ENCODE results near the gene SYTL1. TPM values are rescaled to one million over a fixed set of nuclear protein-coding genes. Genes with fewer than 3 reads are reported as not detected.
"Not testable (repeated sequence)": the region's sequence is repeated elsewhere in the genome, so short reads cannot be mapped to it uniquely, and the experiment has no call there.

SYTL1 gene
- total RNA-seq, 1 experiment from 2014 or later, result 44.0 TPM

- in situ Hi-C loops (cut with HindIII; ENCODE audit: low sequenced_read_pairs), result no loop called here
- DNase-seq (ENCODE audit: low spot score), result no peak
Measured at GRCh38 chr1:27377760-27378495, 36.1 kb downstream of the SYTL1 start.

DNA sequence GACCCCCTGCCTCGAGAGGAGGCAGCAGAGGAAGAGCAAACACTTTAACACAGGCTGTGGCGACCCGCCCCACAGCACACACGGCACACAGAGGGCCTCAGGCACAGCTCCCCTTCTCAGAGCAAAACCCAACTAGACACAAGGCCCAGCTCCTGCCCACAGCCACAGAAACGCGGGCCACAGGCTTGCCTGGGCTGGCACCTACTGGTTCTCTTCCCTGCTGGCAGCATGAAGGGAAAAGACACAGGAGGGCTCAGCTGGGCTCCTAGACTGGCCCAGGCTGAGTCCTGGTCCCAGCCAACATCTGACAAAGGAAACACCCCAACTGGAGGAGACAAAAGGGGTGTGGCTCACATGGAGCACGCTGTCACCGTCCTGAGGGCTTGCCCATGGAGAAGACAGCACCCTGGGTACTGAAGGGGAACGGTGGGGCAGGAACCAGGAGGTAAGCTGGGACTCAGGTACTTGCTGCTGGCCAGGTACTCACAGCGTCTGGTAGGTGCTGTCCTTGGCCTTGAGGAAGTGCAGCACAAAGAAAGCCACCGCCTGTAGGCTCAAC, 37.8 kb downstream of the SYTL1 start:
- in situ Hi-C loops (cut with HindIII; ENCODE audit: low sequenced_read_pairs), result no loop called here
- DNase-seq (ENCODE audit: low spot score), result no peak

GRCh38 chr1:27380224-27380623, 38.4 kb downstream of the SYTL1 start:
- DNase-seq (ENCODE audit: low spot score), result no peak
- in situ Hi-C loops (cut with HindIII; ENCODE audit: low sequenced_read_pairs), result no loop called here

DNA sequence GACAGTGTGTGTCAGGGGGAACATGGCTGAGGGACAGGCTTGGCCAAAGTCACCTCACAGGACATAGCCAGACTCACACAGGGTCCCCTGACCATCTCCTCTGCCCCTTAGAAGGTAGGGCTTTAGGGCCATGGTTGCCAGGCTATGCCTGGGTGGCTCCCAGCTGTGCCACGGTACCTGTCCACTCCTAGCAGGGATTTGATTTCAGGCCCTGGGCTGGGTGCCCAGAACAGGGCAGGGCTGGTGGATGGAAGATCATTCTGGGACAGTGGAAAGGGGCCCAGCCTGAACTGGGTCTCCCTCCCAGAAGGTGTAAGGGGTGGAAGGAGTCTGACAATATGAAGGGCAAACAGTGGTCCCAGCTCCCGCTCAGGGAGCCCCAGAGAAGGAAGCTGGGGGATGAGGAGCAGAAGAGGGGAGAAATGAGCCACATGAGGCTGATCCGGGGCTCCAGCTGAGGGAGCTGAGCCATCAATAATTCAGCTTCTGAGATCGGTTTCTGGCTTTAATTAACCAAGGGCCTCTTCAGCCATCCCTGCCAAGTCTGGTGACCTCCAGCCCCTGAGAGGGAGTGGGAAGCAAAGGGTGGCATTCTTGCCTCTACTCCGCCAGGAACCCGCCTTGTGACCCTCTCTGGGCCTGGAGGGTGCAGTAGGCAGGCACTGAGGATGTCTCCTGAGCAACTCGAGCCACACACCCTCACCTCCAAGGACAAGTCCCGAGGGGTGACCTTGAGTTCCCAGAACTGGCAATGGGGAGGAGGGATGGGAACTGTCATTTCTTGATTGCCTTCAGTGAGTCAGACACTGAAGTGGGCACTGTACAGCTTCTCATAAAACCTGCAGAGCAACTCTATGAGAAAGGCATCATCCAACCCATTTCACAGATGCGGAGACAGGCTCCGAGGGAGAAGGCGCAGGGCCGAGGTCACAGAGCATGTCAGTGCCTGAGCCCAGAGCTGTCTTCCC, 39.2 kb downstream of the SYTL1 start:
- in situ Hi-C loops (cut with HindIII; ENCODE audit: low sequenced_read_pairs), result no loop called here
- no peak for DNase-seq (ENCODE audit: low spot score)

DNA sequence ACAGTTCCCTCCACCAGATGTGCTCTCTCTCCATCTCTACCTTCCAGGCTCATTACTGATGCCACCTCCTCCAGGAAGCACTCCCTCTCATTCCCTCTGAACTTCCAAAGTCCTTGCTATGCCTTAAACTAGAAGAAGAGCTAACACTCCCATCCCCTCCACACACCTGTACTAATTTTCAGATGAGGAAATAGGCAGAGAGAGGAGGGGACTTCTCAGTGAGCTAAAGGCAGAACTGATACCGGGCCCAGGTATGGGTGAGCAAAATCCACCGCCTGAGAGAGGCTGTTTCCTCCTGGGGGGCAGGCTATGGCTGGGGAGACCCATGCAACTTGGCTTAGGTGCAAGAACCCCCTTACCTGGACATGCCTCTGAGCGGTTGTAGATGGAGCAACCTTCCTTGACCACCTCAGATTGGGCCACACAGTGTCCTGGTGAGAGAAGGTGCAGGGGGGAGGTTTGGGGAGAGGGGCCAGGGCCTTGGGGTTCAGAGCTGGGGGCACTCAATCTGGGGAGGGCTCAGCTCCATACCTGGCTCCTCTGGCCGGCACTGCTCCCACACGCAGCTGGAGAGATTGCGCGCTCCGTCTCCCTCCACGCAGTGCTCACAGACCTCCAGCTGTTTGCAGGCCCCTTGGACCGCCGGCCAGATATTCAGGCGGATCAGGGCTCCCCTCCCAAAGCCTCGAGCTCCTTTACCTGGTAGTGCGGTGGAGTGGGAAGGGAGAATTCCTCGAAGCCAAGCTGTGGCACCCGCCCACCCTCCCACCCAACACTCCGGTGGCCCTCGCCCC, 40.3 kb downstream of the SYTL1 start:
- in situ Hi-C loops (cut with HindIII; ENCODE audit: low sequenced_read_pairs), result no loop called here
- DNase-seq (ENCODE audit: low spot score), result no peak

DNA sequence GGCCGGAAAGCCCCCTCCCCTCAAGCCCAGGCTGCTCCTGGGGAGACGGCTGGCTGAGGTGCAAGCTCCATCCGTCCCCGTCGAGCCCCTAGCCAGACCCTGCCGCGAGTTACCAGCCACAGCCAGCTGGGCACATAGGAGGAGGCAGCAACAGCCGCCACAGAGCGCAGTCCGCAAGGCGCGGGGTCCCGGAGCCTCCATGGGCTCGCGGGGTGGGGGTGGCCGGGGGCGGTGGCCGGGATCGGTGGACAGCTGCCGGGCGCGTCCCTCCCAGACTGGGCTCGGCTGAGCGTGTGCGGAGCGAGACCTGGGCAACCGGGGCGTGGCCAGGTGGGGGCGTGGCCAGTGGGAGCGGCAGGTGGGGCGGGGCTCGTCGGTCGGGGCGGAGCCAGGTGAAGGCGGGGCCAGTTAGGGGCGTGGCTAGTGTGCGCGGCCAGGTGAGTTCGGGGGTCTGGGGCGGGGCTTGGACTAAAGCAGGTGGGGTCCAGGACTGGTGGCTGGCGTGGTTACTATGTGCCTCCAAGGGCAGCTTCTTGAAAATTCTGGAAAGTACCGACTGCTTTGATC, 41.3 kb downstream of the SYTL1 start, which contains the start of gene CD164L2:
CD164L2 (minus strand) TSS at position 295 of the 567 bp plus-strand sequence; CDS start at position 201, 94 bp downstream.
- DNase-seq (ENCODE audit: low spot score), result no peak
- in situ Hi-C loops (cut with HindIII; ENCODE audit: low sequenced_read_pairs), result no loop called here

DNA sequence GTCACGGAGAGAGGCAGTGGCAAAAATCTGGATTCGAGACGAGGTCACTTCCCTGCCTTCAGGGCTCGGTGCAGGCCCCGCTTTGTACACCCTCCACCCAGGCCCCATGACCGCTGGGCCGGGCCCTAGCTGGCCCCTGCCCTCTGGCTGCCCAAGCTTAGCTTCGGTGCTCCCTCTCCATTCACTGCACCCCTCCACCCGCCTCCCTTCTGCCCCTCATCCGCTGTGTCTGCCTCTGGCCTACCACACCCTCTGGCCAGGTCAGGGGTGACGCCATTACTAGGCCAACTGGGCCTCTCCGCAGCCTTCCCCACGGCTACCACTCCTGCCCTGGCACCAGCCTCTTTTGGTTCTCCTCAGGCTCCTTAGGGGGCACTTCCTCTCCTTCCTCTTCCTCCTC, 41.8 kb downstream of the SYTL1 start:
- in situ Hi-C loops (cut with HindIII; ENCODE audit: low sequenced_read_pairs), result no loop called here
- no peak for DNase-seq (ENCODE audit: low spot score)

DNA sequence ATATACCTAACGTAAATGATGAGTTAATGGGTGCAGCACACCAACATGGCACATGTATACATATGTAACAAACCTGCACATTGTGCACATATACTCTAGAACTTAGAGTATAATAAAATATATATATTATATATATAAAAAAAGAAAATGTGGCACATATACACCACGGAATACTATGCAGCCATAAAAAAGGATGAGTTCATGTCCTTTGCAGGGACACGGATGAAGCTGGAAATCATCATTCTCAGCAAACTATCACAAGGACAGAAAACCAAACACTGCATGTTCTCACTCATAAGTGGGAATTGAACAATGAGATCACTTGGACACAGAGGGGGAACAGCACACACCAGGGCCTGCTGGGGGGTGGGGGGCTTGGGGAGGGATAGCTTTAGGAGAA, 43.0 kb downstream of the SYTL1 start:
- DNase-seq (ENCODE audit: low spot score); in situ Hi-C loops (cut with HindIII; ENCODE audit: low sequenced_read_pairs): not testable (repeated sequence)

DNA sequence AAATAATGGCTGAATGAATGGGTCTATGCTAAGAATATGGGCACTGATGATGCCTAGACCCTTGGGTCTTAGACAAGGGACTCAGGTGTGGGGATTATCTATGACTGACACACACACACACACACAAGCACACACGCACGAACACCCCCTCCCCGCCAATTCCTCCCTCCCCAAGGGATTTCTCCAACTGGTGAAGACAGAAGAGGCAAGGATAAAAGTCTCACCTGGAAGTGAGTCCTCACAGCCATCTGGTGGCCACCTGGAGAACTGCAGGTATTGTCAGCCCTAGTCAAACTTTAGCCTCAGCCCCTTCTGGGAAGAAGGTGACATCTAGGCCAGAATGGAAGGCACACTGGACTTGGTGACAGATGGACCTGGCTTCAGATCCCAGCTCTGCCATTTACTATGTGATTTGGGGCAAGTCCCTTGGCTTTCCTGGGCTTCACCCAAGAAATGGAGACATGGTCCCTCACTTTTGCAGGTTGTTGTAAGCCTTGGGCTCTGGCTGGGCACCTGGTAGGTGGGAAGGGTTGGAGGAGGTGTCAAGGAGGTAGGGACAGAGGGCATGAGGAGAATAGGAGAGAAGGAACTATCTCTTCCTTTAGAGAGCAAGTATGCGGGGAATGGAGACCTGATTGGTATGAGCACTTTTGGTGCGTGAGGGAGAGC, 46.6 kb downstream of the SYTL1 start:
- in situ Hi-C loops (cut with HindIII; ENCODE audit: low sequenced_read_pairs), result no loop called here
- DNase-seq (ENCODE audit: low spot score), result peak; percentile 90

GRCh38 chr1:27391511-27392095, 49.8 kb downstream of the SYTL1 start:
- DNase-seq (ENCODE audit: low spot score), result peak; percentile 86
- in situ Hi-C loops (cut with HindIII; ENCODE audit: low sequenced_read_pairs), result no loop called here

DNA sequence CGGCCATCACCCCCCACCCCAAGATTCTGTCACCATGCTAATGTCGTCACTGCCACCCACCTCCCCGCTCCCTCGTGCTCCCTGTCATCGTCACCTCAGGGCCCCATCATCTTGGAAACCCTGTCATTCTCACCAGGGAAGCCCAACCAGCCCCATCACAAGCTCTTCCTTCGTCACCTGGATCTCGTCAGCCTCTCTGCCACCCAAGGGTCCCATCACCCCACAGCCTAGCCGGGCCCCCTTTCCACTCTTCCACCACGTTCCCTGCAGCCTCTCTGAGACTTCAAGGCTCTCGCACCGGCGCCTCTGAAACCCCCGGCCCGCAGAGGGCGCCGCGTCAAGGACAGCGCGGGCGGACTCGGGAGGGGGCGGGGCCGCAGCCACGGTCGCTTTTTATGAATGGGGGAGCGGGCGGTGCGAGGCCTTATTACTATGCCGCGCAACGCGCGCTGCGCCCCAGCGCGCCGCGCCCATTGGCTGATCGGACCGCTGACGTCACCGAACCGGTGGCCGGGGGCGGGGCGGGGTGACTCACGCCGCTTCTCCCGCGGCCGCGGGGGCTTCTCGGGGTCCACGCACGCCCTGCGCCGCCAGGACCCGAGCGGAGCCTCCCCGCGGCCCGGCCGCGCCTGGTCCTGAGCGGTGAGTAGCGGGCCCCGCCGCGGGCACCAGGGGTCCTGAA, 50.4 kb downstream of the SYTL1 start, which contains the start of gene GPR3:
GPR3 (plus strand) TSS at position 527 of the 682 bp plus-strand sequence. CDS start 1,177 bp downstream, outside the sequence.
- in situ Hi-C loops (cut with HindIII; ENCODE audit: low sequenced_read_pairs), result no loop called here
- peak; percentile 89 for DNase-seq (ENCODE audit: low spot score)

DNA sequence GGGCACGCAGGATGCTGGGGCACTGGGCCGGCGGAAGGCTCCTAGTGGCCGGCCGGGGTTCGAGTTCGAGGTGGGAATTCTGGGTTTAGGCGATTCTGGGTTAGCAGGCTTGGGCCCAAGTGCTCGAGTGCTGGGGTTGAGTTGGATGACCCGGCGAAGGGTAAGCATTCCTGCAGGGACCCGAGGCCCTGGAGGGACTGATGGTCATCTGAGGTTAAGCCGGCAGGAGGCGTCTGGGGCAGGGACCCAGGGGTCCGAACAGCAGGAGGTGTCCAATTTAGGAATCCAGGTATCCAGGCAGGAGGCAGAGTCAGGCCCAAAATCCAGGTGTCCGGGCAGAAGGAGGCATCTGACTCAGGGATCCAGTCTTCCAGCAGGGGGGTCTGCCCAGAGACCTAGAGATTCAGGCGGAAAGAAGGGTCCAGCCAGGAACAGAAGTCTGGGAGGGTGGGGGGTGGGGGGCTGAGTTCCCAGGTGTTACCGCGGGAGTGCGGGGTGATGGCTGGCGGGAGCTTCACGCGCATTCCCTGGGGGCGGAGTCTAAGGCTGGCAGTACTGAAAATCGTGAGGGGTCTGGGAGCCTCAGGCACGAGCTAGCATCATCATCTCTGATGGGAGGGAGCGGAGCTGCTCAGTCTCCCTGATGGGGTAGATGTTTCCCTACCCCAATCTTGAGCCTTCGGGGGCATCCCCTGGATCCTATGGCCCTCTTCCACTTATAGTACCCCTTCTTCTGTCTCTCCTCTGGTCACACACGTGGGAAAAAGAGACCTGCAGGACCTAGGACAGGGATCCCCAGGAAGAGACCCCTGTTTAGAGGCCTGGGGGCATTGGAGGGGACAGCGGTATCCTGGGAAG, 51.2 kb downstream of the SYTL1 start:
- in situ Hi-C loops (cut with HindIII; ENCODE audit: low sequenced_read_pairs), result no loop called here

DNA sequence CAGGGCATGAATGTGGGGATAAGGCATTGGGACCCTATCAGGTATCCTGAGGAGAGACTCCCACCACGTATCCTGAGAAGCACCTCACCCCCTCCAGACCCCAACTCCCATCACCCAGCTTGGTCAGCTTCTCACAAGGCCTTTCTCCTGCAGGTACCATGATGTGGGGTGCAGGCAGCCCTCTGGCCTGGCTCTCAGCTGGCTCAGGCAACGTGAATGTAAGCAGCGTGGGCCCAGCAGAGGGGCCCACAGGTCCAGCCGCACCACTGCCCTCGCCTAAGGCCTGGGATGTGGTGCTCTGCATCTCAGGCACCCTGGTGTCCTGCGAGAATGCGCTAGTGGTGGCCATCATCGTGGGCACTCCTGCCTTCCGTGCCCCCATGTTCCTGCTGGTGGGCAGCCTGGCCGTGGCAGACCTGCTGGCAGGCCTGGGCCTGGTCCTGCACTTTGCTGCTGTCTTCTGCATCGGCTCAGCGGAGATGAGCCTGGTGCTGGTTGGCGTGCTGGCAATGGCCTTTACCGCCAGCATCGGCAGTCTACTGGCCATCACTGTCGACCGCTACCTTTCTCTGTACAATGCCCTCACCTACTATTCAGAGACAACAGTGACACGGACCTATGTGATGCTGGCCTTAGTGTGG, 51.9 kb downstream of the SYTL1 start:
- DNase-seq (ENCODE audit: low spot score), result peak; percentile 49
- in situ Hi-C loops (cut with HindIII; ENCODE audit: low sequenced_read_pairs), result no loop called here

More for the DNA sequence above, 51.2 kb downstream of the SYTL1 start:
- DNase-seq (ENCODE audit: low spot score), result peak; percentile 20

GRCh38 chr1:27394282-27394658, 52.4 kb downstream of the SYTL1 start:
- peak; percentile 55 for DNase-seq (ENCODE audit: low spot score)
- in situ Hi-C loops (cut with HindIII; ENCODE audit: low sequenced_read_pairs), result no loop called here

GRCh38 chr1:27394925-27395324, 53.1 kb downstream of the SYTL1 start:
- no peak for DNase-seq (ENCODE audit: low spot score)
- in situ Hi-C loops (cut with HindIII; ENCODE audit: low sequenced_read_pairs), result no loop called here

Measured in G401 (cell line).